H1 (cell line): ENCODE data around the gene PLEKHH2. TPM values are rescaled to one million over a fixed set of nuclear protein-coding genes. Genes with fewer than 3 reads are reported as not detected.

Experiments used
- FOSL1 ChIP-seq: IDR thresholded peaks from 2 replicates; pipeline ENCODE4 v1.6.1; 2011; ENCODE audit warnings: mild to moderate bottlenecking, low read depth, low read length, moderate library complexity; ENCODE audit not compliant: insufficient read depth
- HDAC2 ChIP-seq, 2 experiments: fragments of 300-600 bp in 1 of 2; sonication (generic) in 1 of 2; IDR thresholded peaks; 2 replicates each; pipeline ENCODE4 v1.6.1; 2011 to 2012; ENCODE audit warnings: low read depth in 2 of 2, low read length in 2 of 2, mild to moderate bottlenecking in 2 of 2, moderate library complexity in 2 of 2, borderline replicate concordance in 1 of 2, inconsistent platforms in 1 of 2
- SP1 ChIP-seq: IDR thresholded peaks from 2 replicates; pipeline ENCODE4 v1.6.1; 2011; ENCODE audit warnings: low read depth, low read length
- polyA plus RNA-seq, 7 experiments: library from polyadenylated mRNA; depleted of rRNA in 3 of 7; stranded (reverse) in 5 of 7; unstranded in 2 of 7; fragments of >200 nt in 5 of 7; fragments of 200-250 nt in 2 of 7; gene quantifications; 1 replicate in 5 of 7; 2 replicates in 1 of 7; 4 replicates in 1 of 7; pipeline versions ENCODE4 v1.2.1 to v1.2.3, GENCODE V29; 2011 to 2013; ENCODE audit warnings: missing spikeins in 2 of 7, mixed read lengths in 2 of 7
- total RNA-seq: library from RNA; stranded (reverse); fragmentation: NEBNext Ultra II Directional; extraction: Animal tissue kit (Norgen Biotek cat#: 25700); gene quantifications from 2 replicates; pipeline ENCODE4 v1.2.1, GENCODE V29; 2021
- TF ChIP-seq, protein P1 (sequence below): IDR thresholded peaks from 2 replicates; pipeline ENCODE4 v1.6.1; 2011; ENCODE audit warnings: low read length, improper control_type of control experiment

The PLEKHH2 gene
- total and polyA plus RNA-seq, 2 of the 8 experiments (the other 6 are each of a cell fraction or from before 2014, with no cell fraction given): 2.2 to 5.0 TPM

DNA sequence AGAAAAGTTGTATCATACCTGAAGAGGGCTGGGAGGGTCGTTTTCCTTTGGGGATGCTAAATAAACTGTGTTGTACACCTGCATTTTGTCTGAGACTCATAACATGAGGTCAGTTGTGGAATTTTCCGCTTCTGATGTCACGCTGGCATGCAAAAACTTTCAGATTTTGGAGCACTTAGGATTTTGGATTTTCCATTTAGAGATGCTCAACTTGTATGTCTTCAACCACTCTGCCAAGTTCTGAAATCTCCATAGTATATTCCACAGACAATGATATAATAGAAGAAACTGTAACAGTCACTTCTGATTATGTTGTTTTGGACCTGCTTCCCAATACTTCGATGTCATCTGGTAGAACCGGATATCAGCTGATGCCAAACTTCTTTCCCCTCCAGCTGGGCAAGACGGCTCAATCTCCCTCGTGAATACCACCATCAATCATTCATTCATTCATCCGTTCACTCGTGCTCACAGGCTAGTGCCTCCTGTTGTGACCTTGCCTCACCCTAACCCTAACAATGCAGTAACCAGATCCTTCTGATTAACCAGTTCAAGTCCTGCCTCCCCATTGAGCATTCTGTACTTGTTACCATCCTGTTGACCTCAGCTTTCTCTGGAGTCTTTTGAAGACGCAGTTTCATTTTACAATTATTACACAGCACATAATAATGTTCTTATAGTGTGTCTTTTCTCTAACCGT lies 5.3 kb upstream of the PLEKHH2 start (continued):
- TF ChIP-seq SP1 (no peak), FOSL1 (no peak), HDAC2 (IDR thresholded peaks at IDR 0.05; ENCODE audit: borderline replicate concordance in 1 of 2, low read depth in 2 of 2, low read length in 2 of 2) (no peak)
- TF ChIP-seq, protein P1, sequence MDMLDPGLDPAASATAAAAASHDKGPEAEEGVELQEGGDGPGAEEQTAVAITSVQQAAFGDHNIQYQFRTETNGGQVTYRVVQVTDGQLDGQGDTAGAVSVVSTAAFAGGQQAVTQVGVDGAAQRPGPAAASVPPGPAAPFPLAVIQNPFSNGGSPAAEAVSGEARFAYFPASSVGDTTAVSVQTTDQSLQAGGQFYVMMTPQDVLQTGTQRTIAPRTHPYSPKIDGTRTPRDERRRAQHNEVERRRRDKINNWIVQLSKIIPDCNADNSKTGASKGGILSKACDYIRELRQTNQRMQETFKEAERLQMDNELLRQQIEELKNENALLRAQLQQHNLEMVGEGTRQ: no peak
